ENCODE results near the gene NELL2. TPM values are rescaled to one million over a fixed set of nuclear protein-coding genes. Genes with fewer than 3 reads are reported as not detected.

The NELL2 gene
- total RNA-seq, 2 donors from 2014 or later: 5.8 to 7.2 TPM

- Histone ChIP-seq H3K4me3 (no peak overlapping the region), H3K36me3 (no peaks in the 10 kb centered on the region), H3K4me1 (replicated peaks) (no peaks in the 10 kb centered on the region), H3K27ac (no peak overlapping the region), H3K9me3 (no peaks in the 10 kb centered on the region), H3K27me3 (replicated peaks; ENCODE audit: insufficient read depth) (no peaks in the 10 kb centered on the region)
- no peak for TF ChIP-seq POLR2AphosphoS5 (IDR thresholded peaks at IDR 0.05)
- TF ChIP-seq, protein P1, sequence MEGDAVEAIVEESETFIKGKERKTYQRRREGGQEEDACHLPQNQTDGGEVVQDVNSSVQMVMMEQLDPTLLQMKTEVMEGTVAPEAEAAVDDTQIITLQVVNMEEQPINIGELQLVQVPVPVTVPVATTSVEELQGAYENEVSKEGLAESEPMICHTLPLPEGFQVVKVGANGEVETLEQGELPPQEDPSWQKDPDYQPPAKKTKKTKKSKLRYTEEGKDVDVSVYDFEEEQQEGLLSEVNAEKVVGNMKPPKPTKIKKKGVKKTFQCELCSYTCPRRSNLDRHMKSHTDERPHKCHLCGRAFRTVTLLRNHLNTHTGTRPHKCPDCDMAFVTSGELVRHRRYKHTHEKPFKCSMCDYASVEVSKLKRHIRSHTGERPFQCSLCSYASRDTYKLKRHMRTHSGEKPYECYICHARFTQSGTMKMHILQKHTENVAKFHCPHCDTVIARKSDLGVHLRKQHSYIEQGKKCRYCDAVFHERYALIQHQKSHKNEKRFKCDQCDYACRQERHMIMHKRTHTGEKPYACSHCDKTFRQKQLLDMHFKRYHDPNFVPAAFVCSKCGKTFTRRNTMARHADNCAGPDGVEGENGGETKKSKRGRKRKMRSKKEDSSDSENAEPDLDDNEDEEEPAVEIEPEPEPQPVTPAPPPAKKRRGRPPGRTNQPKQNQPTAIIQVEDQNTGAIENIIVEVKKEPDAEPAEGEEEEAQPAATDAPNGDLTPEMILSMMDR (IDR thresholded peaks at IDR 0.05): no peak
- TF ChIP-seq POLR2A (IDR thresholded peaks at IDR 0.05): no peak
- 55% methylated on average over 2 of the region's 2 CpGs for WGBS
- no peak for DNase-seq (ENCODE audit: low spot score)
- intact Hi-C loops (cut with DNase I): no loop called here
These were observed 212.8 kb downstream of the NELL2 start for GRCh38 chr12:44663291-44663690.

- H3K36me3 ChIP-seq: no peaks in the 10 kb centered on the region
- H3K9me3 ChIP-seq: no peaks in the 10 kb centered on the region
- no peaks in the 10 kb centered on the region for H3K4me1 ChIP-seq (replicated peaks)
- H3K27me3 ChIP-seq (replicated peaks; ENCODE audit: insufficient read depth): no peaks in the 10 kb centered on the region
- intact Hi-C loops (cut with DNase I): no loop called here
- no peak for DNase-seq (ENCODE audit: low spot score)
- H3K27ac ChIP-seq: no peak overlapping the region
- no peak overlapping the region for H3K4me3 ChIP-seq
- TF ChIP-seq, protein P1 (IDR thresholded peaks at IDR 0.05): no peak
- TF ChIP-seq POLR2A (IDR thresholded peaks at IDR 0.05) (no peak), POLR2AphosphoS5 (IDR thresholded peaks at IDR 0.05) (no peak)
These were observed 220.3 kb downstream of the NELL2 start for GRCh38 chr12:44655846-44656245.

DNA sequence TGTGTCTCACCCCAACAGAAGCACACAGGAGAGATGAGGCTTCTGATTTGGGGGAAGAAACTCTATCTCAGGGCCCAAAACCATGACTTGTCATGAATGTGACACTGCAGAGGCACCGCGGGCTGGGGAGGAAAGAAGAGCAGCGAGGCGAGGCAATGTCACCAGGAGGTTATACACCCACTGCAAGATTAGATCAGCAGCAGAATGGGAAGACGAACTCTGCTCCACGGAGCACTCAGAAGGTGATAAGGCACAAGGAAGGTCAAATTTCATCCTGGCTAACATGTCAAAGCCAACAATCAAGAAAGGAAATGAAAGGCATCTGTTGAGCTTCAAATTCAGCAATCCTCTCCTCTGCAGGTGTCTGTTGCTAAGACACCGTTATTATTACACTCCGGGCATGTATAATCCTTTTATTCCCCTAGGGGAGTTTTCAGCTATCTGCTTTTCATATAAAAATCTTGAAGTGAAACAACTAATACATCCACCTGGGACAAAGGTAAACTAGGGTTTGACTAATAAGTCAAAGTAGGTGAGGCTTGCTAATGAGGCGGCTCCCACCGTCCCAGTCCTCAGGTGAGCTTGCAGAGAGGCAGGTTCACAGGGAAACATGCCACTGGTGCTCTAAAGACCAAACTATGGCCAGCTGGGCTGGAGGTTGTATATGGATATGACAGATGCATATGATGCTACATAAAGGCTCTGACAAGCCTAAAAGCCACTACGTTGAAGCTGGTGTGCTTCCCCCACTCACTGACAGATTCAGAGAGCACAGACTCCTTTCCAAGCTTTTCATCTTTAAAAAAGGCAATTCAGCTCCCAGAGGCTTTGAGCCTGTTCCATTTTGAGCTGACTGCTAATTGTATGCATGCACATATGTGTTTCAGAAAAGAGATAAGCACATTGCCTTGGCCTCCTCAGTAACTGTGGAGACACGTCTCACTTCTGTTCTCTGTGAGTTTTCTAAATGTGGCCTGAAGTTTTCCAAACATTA, 221.2 kb downstream of the NELL2 start:
- Histone ChIP-seq H3K4me3 (no peak overlapping the region), H3K27me3 (replicated peaks; ENCODE audit: insufficient read depth) (no peaks in the 10 kb centered on the region), H3K9me3 (no peaks in the 10 kb centered on the region), H3K36me3 (no peaks in the 10 kb centered on the region), H3K4me1 (replicated peaks) (no peaks in the 10 kb centered on the region), H3K27ac (no peak overlapping the region)
- no peak for DNase-seq (ENCODE audit: low spot score)
- TF ChIP-seq POLR2AphosphoS5 (IDR thresholded peaks at IDR 0.05): no peak
- no peak for TF ChIP-seq POLR2A (IDR thresholded peaks at IDR 0.05)
- TF ChIP-seq, protein P1 (IDR thresholded peaks at IDR 0.05): no peak
- intact Hi-C loops (cut with DNase I): no loop called here
- WGBS: 33% methylated on average over 12 of the region's 12 CpGs

DNA sequence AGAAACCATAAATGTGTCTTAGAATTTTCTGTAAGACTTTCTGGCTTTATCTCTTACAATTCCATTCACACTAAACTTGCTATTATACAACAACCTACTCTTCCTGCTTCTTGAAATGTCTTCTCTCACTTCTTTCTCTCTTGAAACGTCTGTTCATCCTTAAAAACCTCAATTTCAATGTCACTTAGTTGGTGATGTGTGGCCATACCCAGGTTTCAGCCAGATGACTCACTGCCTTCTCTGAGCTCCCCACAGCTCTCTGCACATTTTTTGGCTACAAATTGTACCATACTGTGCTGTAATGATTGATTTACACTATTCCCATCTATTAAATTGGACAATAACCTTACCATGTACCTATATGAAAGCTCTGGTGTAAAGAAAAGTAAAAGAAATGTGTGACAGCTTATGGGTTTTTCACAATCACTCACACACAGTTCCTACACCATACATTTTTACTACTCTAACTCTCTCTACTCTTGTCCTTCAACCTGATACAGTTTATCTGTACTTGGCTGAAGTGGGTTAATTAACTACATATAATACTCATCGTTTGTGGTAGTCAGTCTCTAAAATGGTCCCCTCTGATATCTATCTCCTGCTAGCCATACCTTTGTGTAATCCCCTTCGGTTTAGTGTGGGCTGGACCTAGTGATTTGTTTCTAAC, 222.1 kb downstream of the NELL2 start:
- no peaks in the 10 kb centered on the region for H3K27me3 ChIP-seq (replicated peaks; ENCODE audit: insufficient read depth)
- WGBS: 46% methylated on average over 3 of the region's 3 CpGs
- TF ChIP-seq, protein P1 (IDR thresholded peaks at IDR 0.05): no peak
- TF ChIP-seq POLR2AphosphoS5 (IDR thresholded peaks at IDR 0.05) (no peak), POLR2A (IDR thresholded peaks at IDR 0.05) (no peak)
- no peaks in the 10 kb centered on the region for H3K36me3 ChIP-seq
- no peak overlapping the region for H3K4me3 ChIP-seq
- no peaks in the 10 kb centered on the region for H3K4me1 ChIP-seq (replicated peaks)
- no peak overlapping the region for H3K27ac ChIP-seq
- intact Hi-C loops (cut with DNase I): no loop called here
- no peak for DNase-seq (ENCODE audit: low spot score)
- H3K9me3 ChIP-seq: no peaks in the 10 kb centered on the region
